ENCODE data around the gene THAP3. TPM values are rescaled to one million over a fixed set of nuclear protein-coding genes. Genes with fewer than 3 reads are reported as not detected.

THAP3 gene
- total RNA-seq, 1 donor from 2014 or later: 25.0 TPM

DNA sequence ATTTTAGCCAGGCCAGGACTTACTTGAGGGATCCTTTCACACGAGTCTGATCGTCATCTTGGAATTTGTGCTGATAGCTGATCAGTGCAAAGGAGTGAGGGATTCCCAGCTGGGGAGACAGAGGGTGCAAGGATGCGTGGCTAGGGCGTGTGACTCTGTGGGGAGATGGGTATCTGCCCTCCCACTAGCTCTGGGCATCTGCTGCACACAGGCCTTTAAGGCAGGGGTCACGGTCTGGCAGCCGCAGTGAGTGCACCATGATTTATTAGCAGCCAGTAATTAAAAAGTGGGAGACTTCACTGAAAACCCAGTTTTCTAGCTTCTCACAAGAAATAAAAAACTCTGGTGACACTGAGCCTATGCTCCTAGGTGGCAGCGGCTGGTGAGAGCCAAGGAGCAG, 20.4 kb downstream of the THAP3 start:
- Histone ChIP-seq H3F3A (ENCODE audit: low read depth) (peaks cover 4% of the 10 kb centered on the region), H3K27me3 (no peaks in the 10 kb centered on the region), H4K20me1 (ENCODE audit: low read depth) (no peaks in the 10 kb centered on the region), H3K4me3 (no peak overlapping the region), H3K27ac (no peak overlapping the region), H3K36me3 (no peaks in the 10 kb centered on the region), H3K9ac (no peak overlapping the region), H3K9me3 (ENCODE audit: low read depth) (no peaks in the 10 kb centered on the region), H3K4me1 (no peaks in the 10 kb centered on the region), H2AFZ (replicated peaks) (no peak overlapping the region), H3K4me2 (no peak overlapping the region), H3K79me2 (ENCODE audit: low read depth) (no peaks in the 10 kb centered on the region)
- H3K27me3 Mint-ChIP-seq (ENCODE audit: insufficient read depth, low read depth): no peaks in the 10 kb centered on the region
- peaks cover 16% of the 10 kb centered on the region for H3K36me3 Mint-ChIP-seq
- H3K9me3 Mint-ChIP-seq: no peaks in the 10 kb centered on the region
- TF ChIP-seq, protein P1, sequence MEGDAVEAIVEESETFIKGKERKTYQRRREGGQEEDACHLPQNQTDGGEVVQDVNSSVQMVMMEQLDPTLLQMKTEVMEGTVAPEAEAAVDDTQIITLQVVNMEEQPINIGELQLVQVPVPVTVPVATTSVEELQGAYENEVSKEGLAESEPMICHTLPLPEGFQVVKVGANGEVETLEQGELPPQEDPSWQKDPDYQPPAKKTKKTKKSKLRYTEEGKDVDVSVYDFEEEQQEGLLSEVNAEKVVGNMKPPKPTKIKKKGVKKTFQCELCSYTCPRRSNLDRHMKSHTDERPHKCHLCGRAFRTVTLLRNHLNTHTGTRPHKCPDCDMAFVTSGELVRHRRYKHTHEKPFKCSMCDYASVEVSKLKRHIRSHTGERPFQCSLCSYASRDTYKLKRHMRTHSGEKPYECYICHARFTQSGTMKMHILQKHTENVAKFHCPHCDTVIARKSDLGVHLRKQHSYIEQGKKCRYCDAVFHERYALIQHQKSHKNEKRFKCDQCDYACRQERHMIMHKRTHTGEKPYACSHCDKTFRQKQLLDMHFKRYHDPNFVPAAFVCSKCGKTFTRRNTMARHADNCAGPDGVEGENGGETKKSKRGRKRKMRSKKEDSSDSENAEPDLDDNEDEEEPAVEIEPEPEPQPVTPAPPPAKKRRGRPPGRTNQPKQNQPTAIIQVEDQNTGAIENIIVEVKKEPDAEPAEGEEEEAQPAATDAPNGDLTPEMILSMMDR (IDR thresholded peaks at IDR 0.05): no peak
- TF ChIP-seq EZH2phosphoT487 (IDR thresholded peaks at IDR 0.05): no peak
- TF ChIP-seq EZH2 (IDR thresholded peaks at IDR 0.05): no peak
- H3K27ac Mint-ChIP-seq: no peak overlapping the region
- DNase-seq (ENCODE audit: low spot score): no peak
- H3K4me1 Mint-ChIP-seq: no peaks in the 10 kb centered on the region
- H3K4me3 Mint-ChIP-seq: no peak overlapping the region

DNA sequence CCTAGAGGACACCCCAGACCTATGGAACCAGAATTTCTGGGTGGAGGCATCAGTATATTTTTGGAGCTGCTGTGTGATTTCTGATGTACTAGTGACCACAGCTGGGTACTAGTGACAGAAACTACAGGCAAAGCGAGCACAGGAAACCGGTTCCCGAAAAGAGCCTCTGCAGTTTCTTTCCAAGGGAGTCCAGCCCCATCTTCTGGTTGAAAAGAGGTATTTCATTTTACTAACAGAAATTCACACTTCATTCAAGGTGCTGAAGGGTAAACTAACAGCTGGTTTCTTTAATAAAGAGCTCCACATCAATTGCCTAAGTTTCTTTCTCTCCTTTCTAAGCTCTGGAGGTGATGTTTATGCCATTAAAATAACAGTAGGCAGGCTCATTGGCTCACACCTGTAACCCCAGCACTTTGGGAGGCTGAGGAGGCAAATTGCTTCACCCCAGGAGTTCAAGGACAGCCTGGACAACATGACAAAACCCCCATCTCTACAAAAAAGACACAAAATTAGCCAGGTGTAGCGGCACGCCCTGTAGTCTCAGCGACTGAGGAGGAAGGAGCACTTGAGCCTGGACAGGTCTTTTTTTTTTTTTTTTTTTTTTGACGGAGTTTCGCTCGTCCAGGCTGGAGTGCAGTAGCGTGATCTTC, 22.0 kb downstream of the THAP3 start:
- Histone ChIP-seq H3K36me3 (no peaks in the 10 kb centered on the region), H2AFZ (replicated peaks) (no peak overlapping the region), H3K79me2 (ENCODE audit: low read depth) (no peaks in the 10 kb centered on the region), H3K27me3 (no peaks in the 10 kb centered on the region), H3K4me1 (no peaks in the 10 kb centered on the region), H3K4me3 (no peak overlapping the region), H3K4me2 (no peak overlapping the region), H3K9me3 (ENCODE audit: low read depth) (no peaks in the 10 kb centered on the region), H4K20me1 (ENCODE audit: low read depth) (no peaks in the 10 kb centered on the region), H3F3A (ENCODE audit: low read depth) (peaks cover 4% of the 10 kb centered on the region), H3K27ac (no peak overlapping the region), H3K9ac (no peak overlapping the region)
- TF ChIP-seq, protein P1 (IDR thresholded peaks at IDR 0.05): peak; percentile 78
- TF ChIP-seq EZH2 (IDR thresholded peaks at IDR 0.05): no peak
- Mint-ChIP-seq H3K9me3 (no peaks in the 10 kb centered on the region), H3K27me3 (ENCODE audit: insufficient read depth, low read depth) (peaks cover 4% of the 10 kb centered on the region), H3K4me3 (no peak overlapping the region), H3K27ac (no peak overlapping the region), H3K4me1 (no peaks in the 10 kb centered on the region), H3K36me3 (peaks cover 12% of the 10 kb centered on the region)
- DNase-seq (ENCODE audit: low spot score): peak; percentile 64

DNA sequence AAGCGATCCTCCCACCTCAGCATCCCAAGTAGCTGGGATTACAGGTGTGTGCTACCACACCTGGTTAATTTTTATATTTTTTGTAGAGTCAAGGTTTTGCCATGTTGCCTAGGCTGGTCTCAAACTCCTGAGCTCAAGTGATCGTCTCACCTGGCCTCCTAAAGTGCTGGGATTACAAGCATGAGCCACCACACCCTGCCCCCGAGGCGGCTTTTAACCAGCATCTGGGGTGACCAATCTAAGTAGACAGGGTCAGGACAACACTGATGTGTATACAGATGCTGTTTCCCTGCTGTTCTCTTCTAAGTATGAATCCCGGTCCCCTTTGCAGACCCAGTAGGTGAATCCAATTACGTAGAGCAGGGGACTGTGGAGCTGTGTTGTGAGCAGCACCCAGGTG, 23.9 kb downstream of the THAP3 start:
- Histone ChIP-seq H3F3A (ENCODE audit: low read depth) (peaks cover 4% of the 10 kb centered on the region), H3K9ac (no peak overlapping the region), H3K4me1 (no peaks in the 10 kb centered on the region), H3K27me3 (no peaks in the 10 kb centered on the region), H3K79me2 (ENCODE audit: low read depth) (no peaks in the 10 kb centered on the region), H3K4me3 (no peak overlapping the region), H3K9me3 (ENCODE audit: low read depth) (no peaks in the 10 kb centered on the region), H3K4me2 (no peak overlapping the region), H4K20me1 (ENCODE audit: low read depth) (no peaks in the 10 kb centered on the region), H2AFZ (replicated peaks) (no peak overlapping the region), H3K27ac (no peak overlapping the region), H3K36me3 (no peaks in the 10 kb centered on the region)
- DNase-seq (ENCODE audit: low spot score): no peak
- no peaks in the 10 kb centered on the region for H3K9me3 Mint-ChIP-seq
- no peak overlapping the region for H3K27ac Mint-ChIP-seq
- TF ChIP-seq, protein P1 (IDR thresholded peaks at IDR 0.05): no peak
- TF ChIP-seq EZH2 (IDR thresholded peaks at IDR 0.05): no peak
- TF ChIP-seq EZH2phosphoT487 (IDR thresholded peaks at IDR 0.05): no peak
- H3K36me3 Mint-ChIP-seq: peaks cover 6% of the 10 kb centered on the region
- H3K4me1 Mint-ChIP-seq: peaks cover 6% of the 10 kb centered on the region
- H3K4me3 Mint-ChIP-seq: no peak overlapping the region
- peaks cover 5% of the 10 kb centered on the region for H3K27me3 Mint-ChIP-seq (ENCODE audit: insufficient read depth, low read depth)
